Body of pancreas (tissue), 4 donors: ENCODE measurements around the gene TUT1. TPM values are rescaled to one million over a fixed set of nuclear protein-coding genes. Genes with fewer than 3 reads are reported as not detected.

ENCODE experiments used
- ATAC-seq: fragments of 150-250 bp; one replicate; pipeline ENCODE4 v1.9.1; 2016
- DNase-seq, 4 donors: peaks; one replicate each; pipeline ENCODE4 v3.0.0-alpha.2; 2019
- H3K27ac ChIP-seq, 4 donors: fragments of 200-600 bp; sonication (generic); 1 replicate in 3 of 4; 2 replicates in 1 of 4; pipeline versions ENCODE4 v1.5.1 to v1.6.1; 2016 to 2019; ENCODE audit warnings: mild to moderate bottlenecking in 1 of 4, mixed read lengths in 1 of 4, moderate library complexity in 1 of 4
- H3K27me3 ChIP-seq, 2 donors: fragments of 200-600 bp; sonication (generic); one replicate each; pipeline ENCODE4 v1.6.0; 2016; ENCODE audit warnings: mild to moderate bottlenecking in 1 of 2
- H3K36me3 ChIP-seq, 2 donors: fragments of 200-600 bp; sonication (generic); replicated peaks in 1 of 2; 2 replicates each; pipeline ENCODE4 v1.5.1; 2016; ENCODE audit warnings: low read depth in 2 of 2; ENCODE audit not compliant: insufficient read depth in 1 of 2
- H3K4me1 ChIP-seq: fragments of 200-600 bp; sonication (generic); one replicate; pipeline ENCODE4 v1.6.0; 2016
- H3K4me3 ChIP-seq, 2 donors: fragments of 200-600 bp; sonication (generic); 1 replicate in 1 of 2; 2 replicates in 1 of 2; pipeline ENCODE4 v1.5.1; 2016 to 2019
- H3K9me3 ChIP-seq, 3 donors: fragments of 200-600 bp; sonication (generic); 1 replicate in 2 of 3; 2 replicates in 1 of 3; pipeline ENCODE4 v1.5.1; 2016
- POLR2A ChIP-seq, 3 donors: fragments of 450-650 bp; IDR thresholded peaks; one replicate each; pipeline ENCODE4 v1.6.1; 2016; ENCODE audit warnings: antibody characterized with exemption in 3 of 3, mild to moderate bottlenecking in 2 of 3
- WGBS, 2 donors: methylation state at CpG; one replicate each; pipeline ENCODE4 v1.1.5; 2017; 5-methylcytosine and 5-hydroxymethylcytosine counted together
- intact Hi-C: fragments of 100-400 bp; cut with DNase I; formaldehyde crosslinking; loops from one replicate; pipeline ENCODE4 v1.15.1; 2023
- total RNA-seq, 2 donors: library from RNA; depleted of rRNA; stranded (reverse); fragments of >200 nt; gene quantifications; one replicate each; pipeline ENCODE4 v1.1.0, GENCODE V29; 2016
- TF ChIP-seq, protein P1 (sequence below), 7 experiments: fragments of 450-650 bp in 4 of 7; fragments of 200-600 bp in 3 of 7; sonication (generic) in 3 of 7; IDR thresholded peaks; one replicate each; pipeline ENCODE4 v1.5.1; 2016 to 2019; ENCODE audit warnings: antibody characterized with exemption in 7 of 7

Gene TUT1
- total RNA-seq, 2 donors from 2014 or later: 10.1 to 11.2 TPM

DNA sequence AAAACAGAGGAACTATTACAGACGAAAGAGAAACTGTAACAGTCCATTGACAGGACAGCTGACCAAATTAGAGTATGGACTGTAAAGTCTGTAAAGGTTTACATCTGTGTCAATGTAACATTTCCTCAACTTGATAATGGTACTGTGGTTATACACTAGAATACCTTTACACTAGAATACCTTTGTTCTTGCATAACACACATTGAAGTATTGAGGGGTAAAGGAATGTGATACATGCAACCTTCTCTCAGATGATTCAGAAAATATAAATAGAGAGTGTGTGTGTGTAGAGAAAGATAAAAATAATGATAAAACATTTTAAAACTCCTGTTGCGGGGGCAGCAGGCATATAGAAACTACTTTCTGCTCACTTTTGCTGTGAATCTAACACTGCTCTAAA, 12.1 kb downstream of the TUT1 start:
- ATAC-seq (no peak), DNase-seq (no peak)
- TF ChIP-seq POLR2A (IDR thresholded peaks at IDR 0.05): no peak
- TF ChIP-seq, protein P1, sequence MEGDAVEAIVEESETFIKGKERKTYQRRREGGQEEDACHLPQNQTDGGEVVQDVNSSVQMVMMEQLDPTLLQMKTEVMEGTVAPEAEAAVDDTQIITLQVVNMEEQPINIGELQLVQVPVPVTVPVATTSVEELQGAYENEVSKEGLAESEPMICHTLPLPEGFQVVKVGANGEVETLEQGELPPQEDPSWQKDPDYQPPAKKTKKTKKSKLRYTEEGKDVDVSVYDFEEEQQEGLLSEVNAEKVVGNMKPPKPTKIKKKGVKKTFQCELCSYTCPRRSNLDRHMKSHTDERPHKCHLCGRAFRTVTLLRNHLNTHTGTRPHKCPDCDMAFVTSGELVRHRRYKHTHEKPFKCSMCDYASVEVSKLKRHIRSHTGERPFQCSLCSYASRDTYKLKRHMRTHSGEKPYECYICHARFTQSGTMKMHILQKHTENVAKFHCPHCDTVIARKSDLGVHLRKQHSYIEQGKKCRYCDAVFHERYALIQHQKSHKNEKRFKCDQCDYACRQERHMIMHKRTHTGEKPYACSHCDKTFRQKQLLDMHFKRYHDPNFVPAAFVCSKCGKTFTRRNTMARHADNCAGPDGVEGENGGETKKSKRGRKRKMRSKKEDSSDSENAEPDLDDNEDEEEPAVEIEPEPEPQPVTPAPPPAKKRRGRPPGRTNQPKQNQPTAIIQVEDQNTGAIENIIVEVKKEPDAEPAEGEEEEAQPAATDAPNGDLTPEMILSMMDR (IDR thresholded peaks at IDR 0.05): no peak
- Histone ChIP-seq H3K27me3 (no peaks in the 10 kb centered on the region), H3K4me1 (peaks cover 24% of the 10 kb centered on the region), H3K4me3 (no peak overlapping the region), H3K9me3 (no peaks in the 10 kb centered on the region), H3K27ac (no peak overlapping the region), H3K36me3 (peaks cover 0 to 10% of the 10 kb centered on the region in 2 donors)
- intact Hi-C loops: no loop called here
- 81 to 96% methylated on average over 2 of the region's 2 CpGs for WGBS, 2 donors

DNA sequence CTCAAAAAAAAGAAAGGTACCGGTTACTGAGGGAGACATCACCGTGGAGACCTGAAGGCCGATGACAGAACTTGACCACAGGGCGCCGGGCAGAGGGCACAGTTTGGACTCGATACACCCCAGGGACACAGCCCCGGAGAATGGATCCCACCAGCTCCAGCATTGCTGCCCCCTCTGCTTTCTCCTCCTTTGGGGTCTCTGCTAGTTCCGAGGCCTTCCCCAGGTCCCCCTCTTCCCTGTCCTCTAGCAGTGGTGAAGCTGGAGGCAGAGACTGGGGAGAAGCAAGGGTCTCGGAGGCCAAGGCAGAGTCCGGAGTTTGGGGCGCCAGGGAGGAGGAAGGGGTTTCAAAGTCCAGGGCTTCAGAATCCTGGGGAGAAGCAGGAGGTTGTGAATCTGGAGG, 12.8 kb downstream of the TUT1 start:
- Histone ChIP-seq H3K9me3 (no peaks in the 10 kb centered on the region), H3K27me3 (no peaks in the 10 kb centered on the region), H3K4me1 (peaks cover 24% of the 10 kb centered on the region), H3K4me3 (no peak overlapping the region), H3K36me3 (peaks cover 0 to 10% of the 10 kb centered on the region in 2 donors), H3K27ac (no peak overlapping the region)
- 94 to 95% methylated on average over 11 of the region's 11 CpGs for WGBS, 2 donors
- DNase-seq (no peak), ATAC-seq (no peak)
- intact Hi-C loops: no loop called here
- TF ChIP-seq POLR2A (IDR thresholded peaks at IDR 0.05): no peak

DNA sequence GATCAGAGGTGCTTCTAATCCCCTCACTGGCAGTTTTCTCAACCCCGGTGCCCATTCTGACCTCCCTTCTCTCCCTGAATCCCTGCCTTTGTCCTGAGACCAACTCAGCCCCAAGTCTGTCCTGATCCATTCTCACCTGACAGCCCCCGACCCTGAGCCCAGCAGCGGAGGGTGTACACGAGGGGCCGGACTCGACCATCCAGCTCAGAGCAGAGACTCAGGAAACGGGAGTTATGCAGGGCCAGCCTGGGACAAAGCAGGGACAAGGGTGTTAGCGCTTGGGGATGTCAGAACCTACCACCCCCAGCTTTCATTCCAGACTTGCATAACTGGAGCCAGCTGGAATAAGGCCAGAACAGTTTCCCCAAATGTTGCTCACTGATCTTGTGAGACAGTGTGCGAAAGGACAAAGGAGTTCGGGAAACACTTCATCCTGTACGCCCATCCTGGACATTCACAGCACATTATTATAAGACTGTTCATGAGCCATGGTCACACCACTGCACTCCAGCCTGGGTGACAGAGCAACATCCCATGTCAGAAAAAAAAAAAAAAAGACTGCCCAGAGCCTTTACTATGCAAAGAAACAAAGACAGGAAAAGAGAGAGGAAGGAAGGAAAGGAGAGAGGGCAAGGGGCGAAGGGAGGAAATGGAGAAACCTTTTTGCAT, 14.1 kb downstream of the TUT1 start:
- WGBS, 2 donors: 69 to 84% methylated on average over 9 to 12 of the region's 12 CpGs
- no peak for TF ChIP-seq POLR2A (IDR thresholded peaks at IDR 0.05)
- TF ChIP-seq, protein P1 (IDR thresholded peaks at IDR 0.05): no peak
- Histone ChIP-seq H3K27ac (peak overlapping the region in 2 of 4 donors; percentile 38 to 91), H3K9me3 (no peaks in the 10 kb centered on the region), H3K36me3 (peaks cover 0 to 10% of the 10 kb centered on the region in 2 donors), H3K4me1 (peaks cover 32% of the 10 kb centered on the region), H3K4me3 (no peak overlapping the region), H3K27me3 (no peaks in the 10 kb centered on the region)
- intact Hi-C loops: no loop called here
- peak in 2 of 4 donors; percentile 27 for DNase-seq
- ATAC-seq: no peak

DNA sequence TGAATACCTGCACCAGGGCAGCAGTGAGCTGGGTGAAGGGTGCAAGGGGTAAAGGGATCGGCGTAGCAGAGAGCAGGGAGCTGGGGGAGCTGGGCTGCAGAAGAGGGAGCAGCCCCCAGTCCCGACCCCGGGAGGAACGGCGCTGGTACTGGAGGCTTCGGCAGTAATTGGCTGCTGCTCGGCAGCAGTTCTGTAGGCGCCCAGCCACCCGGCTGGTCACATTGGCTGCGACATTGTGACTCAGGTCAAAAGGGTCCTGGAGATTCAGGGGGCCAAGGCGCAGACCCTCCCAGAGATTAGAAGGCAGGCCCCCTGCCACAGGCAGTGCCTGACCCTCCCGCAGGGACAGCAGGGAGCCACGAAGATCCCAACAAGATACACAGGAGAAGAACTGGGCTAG, 15.5 kb downstream of the TUT1 start:
- intact Hi-C loops: no loop called here
- Histone ChIP-seq H3K27ac (peak overlapping the region in 3 of 4 donors; percentile 82 to 92 (median 91)), H3K4me1 (peaks cover 44% of the 10 kb centered on the region), H3K4me3 (no peak overlapping the region), H3K9me3 (no peaks in the 10 kb centered on the region), H3K36me3 (peaks cover 0 to 12% of the 10 kb centered on the region in 2 donors), H3K27me3 (no peaks in the 10 kb centered on the region)
- ATAC-seq (no peak), DNase-seq (no peak)
- TF ChIP-seq POLR2A (IDR thresholded peaks at IDR 0.05): no peak
- TF ChIP-seq, protein P1 (IDR thresholded peaks at IDR 0.05): no peak
- 83 to 94% methylated on average over 6 to 14 of the region's 14 CpGs for WGBS, 2 donors

DNA sequence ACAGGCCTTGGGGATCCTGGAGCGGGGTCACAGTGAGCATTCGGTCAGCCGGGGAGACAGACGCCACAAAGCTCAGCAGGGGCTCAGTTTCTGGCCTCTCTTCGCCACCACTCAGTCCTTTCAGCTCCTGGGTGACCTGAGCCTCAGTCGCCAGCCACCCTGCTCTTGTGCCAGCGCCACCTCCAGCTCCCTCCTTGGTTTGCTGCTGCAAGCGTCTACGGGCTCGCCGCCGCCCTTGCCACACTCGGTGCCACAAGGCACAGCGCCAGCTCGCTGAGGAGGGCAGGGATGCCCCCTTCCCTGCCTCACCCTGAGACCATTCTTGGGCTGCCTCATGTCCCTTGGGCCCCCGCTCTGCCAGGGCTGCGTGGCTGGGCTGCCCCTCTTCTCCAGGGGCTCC, 16.2 kb downstream of the TUT1 start:
- intact Hi-C loops: no loop called here
- Histone ChIP-seq H3K9me3 (no peaks in the 10 kb centered on the region), H3K27me3 (no peaks in the 10 kb centered on the region), H3K4me3 (no peak overlapping the region), H3K27ac (peak overlapping the region in 3 of 4 donors; percentile 82 to 92 (median 91)), H3K36me3 (peaks cover 3 to 15% of the 10 kb centered on the region in 2 donors), H3K4me1 (peaks cover 44% of the 10 kb centered on the region)
- TF ChIP-seq POLR2A (IDR thresholded peaks at IDR 0.05): no peak
- TF ChIP-seq, protein P1 (IDR thresholded peaks at IDR 0.05): no peak
- no peak for ATAC-seq
- peak; percentile 33 to 64 (median 49) for DNase-seq
- 26 to 29% methylated on average over 7 to 17 of the region's 17 CpGs for WGBS, 2 donors
